ENCODE results near the gene CCDC74A. TPM values are rescaled to one million over a fixed set of nuclear protein-coding genes. Genes with fewer than 3 reads are reported as not detected.

Gene CCDC74A
- total and polyA plus RNA-seq, 9 of the 15 experiments (the other 6 are each of a cell fraction or from before 2014, with no cell fraction given): 1.1 to 38.1 (median 9.6) TPM

GRCh38 chr2:131492418-131493198 is 35.1 kb upstream of the CCDC74A start (continued):
- peak; percentile 97 for TF ChIP-seq CREB1 (IDR thresholded peaks at IDR 0.05)
- TF ChIP-seq CREB1 (CRISPR knock-in tag; IDR thresholded peaks at IDR 0.05): peak; percentile 97
- no peak for TF ChIP-seq HDAC6 (IDR thresholded peaks at IDR 0.05; ENCODE audit: low read depth, low read length)
- no peak for TF ChIP-seq AFF1 (IDR thresholded peaks at IDR 0.05; ENCODE audit: low read depth in 1 of 2, partially characterized antibody in 2 of 2)
- 0 out of 2 replicates have a peak, but pooled peaks have one; percentile 32 for TF ChIP-seq IRF2 (CRISPR knock-in tag; IDR thresholded peaks at IDR 0.05)
- no peak for TF ChIP-seq SNAPC5 (CRISPR knock-in tag; IDR thresholded peaks at IDR 0.05)
- peak; percentile 98 for TF ChIP-seq VEZF1 (CRISPR knock-in tag; IDR thresholded peaks at IDR 0.05)
- no peak for TF ChIP-seq BCL6 (CRISPR knock-in tag; IDR thresholded peaks at IDR 0.05)
- TF ChIP-seq PTBP1 (IDR thresholded peaks at IDR 0.05; ENCODE audit: low read depth, low read length): no peak
- no peak for TF ChIP-seq ZNF561 (CRISPR knock-in tag; conservative IDR thresholded peaks at IDR 0.05)
- peak; percentile 78 for TF ChIP-seq TAF1 (IDR thresholded peaks at IDR 0.05; ENCODE audit: control insufficient read depth, extremely low read depth, insufficient read depth, low read length, severe bottlenecking)
- TF ChIP-seq BCLAF1 (IDR thresholded peaks at IDR 0.05; ENCODE audit: borderline replicate concordance in 1 of 2, control insufficient read depth in 1 of 2, low read depth in 2 of 2, low read length in 1 of 2): no peak
- TF ChIP-seq E2F3 (CRISPR knock-in tag; IDR thresholded peaks at IDR 0.05): peak; percentile 98
- no peak for TF ChIP-seq ZNF217 (CRISPR knock-in tag; IDR thresholded peaks at IDR 0.05)
- TF ChIP-seq HDAC3 (IDR thresholded peaks at IDR 0.05; ENCODE audit: borderline replicate concordance, partially characterized antibody): no peak
- TF ChIP-seq ZNF184 (CRISPR knock-in tag; IDR thresholded peaks at IDR 0.05): no peak

Measured in K562 (cell line).